Kidney (tissue), 14 donors: ENCODE measurements around the gene STAMBPL1. TPM values are rescaled to one million over a fixed set of nuclear protein-coding genes. Genes with fewer than 3 reads are reported as not detected.

ENCODE experiments used
- DNase-seq, 5 donors: peaks; one replicate each; pipeline ENCODE4 v3.0.0-alpha.2; 2013 to 2020
- FAIRE-seq: peaks from 2 replicates; lab custom pipeline; 2012; peaks lifted over from hg19 to GRCh38; lab: Jason Lieb, UNC
- H3K27ac ChIP-seq, 2 donors: one replicate each; pipeline ENCODE4 v1.7.0; 2013; ENCODE audit warnings: low read depth in 2 of 2, low read length in 2 of 2, inconsistent platforms in 1 of 2
- H3K27me3 ChIP-seq: one replicate; pipeline ENCODE4 v1.7.1; 2013; ENCODE audit warnings: low read length, inconsistent platforms; ENCODE audit not compliant: control insufficient read depth, insufficient read depth
- H3K36me3 ChIP-seq, 3 donors: one replicate each; pipeline versions ENCODE4 v1.7.0 to v1.7.1; 2013; ENCODE audit warnings: low read length in 3 of 3, control low read depth in 1 of 3, inconsistent platforms in 1 of 3; ENCODE audit not compliant: insufficient read depth in 3 of 3, control insufficient read depth in 2 of 3
- H3K4me1 ChIP-seq, 3 donors: one replicate each; pipeline versions ENCODE4 v1.7.0 to v1.7.1; 2013; ENCODE audit warnings: low read length in 3 of 3, inconsistent platforms in 1 of 3, low read depth in 1 of 3; ENCODE audit not compliant: control insufficient read depth in 2 of 3, insufficient read depth in 2 of 3
- H3K4me3 ChIP-seq, 3 donors: one replicate each; pipeline versions ENCODE4 v1.7.0 to v1.8.1; 2013; ENCODE audit warnings: low read length in 3 of 3, control low read depth in 1 of 3, inconsistent platforms in 1 of 3
- H3K9ac ChIP-seq, 3 donors: one replicate each; pipeline versions ENCODE4 v1.7.0 to v1.7.1; 2013; ENCODE audit warnings: low read length in 3 of 3, control low read depth in 1 of 3, inconsistent platforms in 1 of 3
- H3K9me3 ChIP-seq, 3 donors: one replicate each; pipeline versions ENCODE4 v1.7.0 to v1.7.1; 2013; ENCODE audit warnings: low read length in 3 of 3, control low read depth in 1 of 3, inconsistent platforms in 1 of 3; ENCODE audit not compliant: control insufficient read depth in 2 of 3, insufficient read depth in 1 of 3
- intact Hi-C: fragments of 100-400 bp; cut with DNase I; formaldehyde crosslinking; loops from one replicate; pipeline ENCODE4 v1.11.1; 2022
- polyA plus RNA-seq: library from polyadenylated mRNA; stranded (reverse); fragments of 350-450 nt; fragmentation: Illumina TruSeq; extraction: RNeasy Lipid Tissue Mini Kit (QIAGEN cat#74804); gene quantifications from one replicate; pipeline ENCODE4 v1.2.3, GENCODE V29; 2014; ENCODE audit warnings: low read depth, low replicate concordance; ENCODE audit not compliant: insufficient read depth
- total RNA-seq: library from RNA; stranded (reverse); fragmentation: NEBNext Ultra II Directional; extraction: Animal tissue kit (Norgen Biotek cat#: 25700); gene quantifications from one replicate; pipeline ENCODE4 v1.2.1, GENCODE V29; 2021
- TF ChIP-seq, protein P1 (sequence below): IDR thresholded peaks from 3 replicates; pipeline ENCODE4 v1.5.1; 2012; ENCODE audit warnings: mild to moderate bottlenecking, moderate library complexity, borderline replicate concordance; ENCODE audit not compliant: insufficient read depth; ENCODE audit errors: extremely low read depth
- donor health status: control.
- donor health status: control.
- donor health status: control.
- donor health status: control.
- donor health status: control.
- donor health status: DM: yes; HTN: yes; CAD: no.
- donor health status: Normal renal cell carcinoma (clear cell type).

The STAMBPL1 gene
- total and polyA plus RNA-seq, 2 donors from 2014 or later = 3.0 to 6.9 TPM

DNA sequence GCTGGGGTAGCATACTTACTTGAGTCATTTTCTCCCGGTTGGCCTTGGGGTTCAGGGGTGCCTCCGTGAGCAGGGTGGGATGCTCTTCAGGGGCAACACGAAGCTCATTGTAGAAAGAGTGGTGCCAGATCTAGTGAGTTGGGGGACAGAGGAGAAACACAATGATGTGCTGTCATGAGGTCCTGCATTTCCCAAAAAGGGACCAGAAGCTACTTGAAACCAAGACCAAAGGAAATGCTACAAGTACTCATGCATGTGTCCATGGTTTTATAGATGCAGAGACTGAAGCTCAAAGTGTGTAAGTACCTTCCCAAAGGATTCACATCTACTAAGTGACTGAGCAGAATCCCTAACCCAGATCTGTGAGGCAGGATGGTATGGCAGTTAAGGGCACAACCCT is 63.7 kb downstream of the STAMBPL1 start:
- no peak for DNase-seq
- no peak for FAIRE-seq
- no peak overlapping the region for H3K4me3 ChIP-seq
- intact Hi-C loops = no loop called here
- peaks cover 0 to 8% (median 4%) of the 10 kb centered on the region in 3 donors for H3K36me3 ChIP-seq
- no peaks in the 10 kb centered on the region for H3K9me3 ChIP-seq
- H3K4me1 ChIP-seq = no peaks in the 10 kb centered on the region
- TF ChIP-seq, protein P1, sequence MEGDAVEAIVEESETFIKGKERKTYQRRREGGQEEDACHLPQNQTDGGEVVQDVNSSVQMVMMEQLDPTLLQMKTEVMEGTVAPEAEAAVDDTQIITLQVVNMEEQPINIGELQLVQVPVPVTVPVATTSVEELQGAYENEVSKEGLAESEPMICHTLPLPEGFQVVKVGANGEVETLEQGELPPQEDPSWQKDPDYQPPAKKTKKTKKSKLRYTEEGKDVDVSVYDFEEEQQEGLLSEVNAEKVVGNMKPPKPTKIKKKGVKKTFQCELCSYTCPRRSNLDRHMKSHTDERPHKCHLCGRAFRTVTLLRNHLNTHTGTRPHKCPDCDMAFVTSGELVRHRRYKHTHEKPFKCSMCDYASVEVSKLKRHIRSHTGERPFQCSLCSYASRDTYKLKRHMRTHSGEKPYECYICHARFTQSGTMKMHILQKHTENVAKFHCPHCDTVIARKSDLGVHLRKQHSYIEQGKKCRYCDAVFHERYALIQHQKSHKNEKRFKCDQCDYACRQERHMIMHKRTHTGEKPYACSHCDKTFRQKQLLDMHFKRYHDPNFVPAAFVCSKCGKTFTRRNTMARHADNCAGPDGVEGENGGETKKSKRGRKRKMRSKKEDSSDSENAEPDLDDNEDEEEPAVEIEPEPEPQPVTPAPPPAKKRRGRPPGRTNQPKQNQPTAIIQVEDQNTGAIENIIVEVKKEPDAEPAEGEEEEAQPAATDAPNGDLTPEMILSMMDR = no peak
- no peaks in the 10 kb centered on the region for H3K27me3 ChIP-seq
- H3K27ac ChIP-seq = no peak overlapping the region
- no peak overlapping the region for H3K9ac ChIP-seq

DNA sequence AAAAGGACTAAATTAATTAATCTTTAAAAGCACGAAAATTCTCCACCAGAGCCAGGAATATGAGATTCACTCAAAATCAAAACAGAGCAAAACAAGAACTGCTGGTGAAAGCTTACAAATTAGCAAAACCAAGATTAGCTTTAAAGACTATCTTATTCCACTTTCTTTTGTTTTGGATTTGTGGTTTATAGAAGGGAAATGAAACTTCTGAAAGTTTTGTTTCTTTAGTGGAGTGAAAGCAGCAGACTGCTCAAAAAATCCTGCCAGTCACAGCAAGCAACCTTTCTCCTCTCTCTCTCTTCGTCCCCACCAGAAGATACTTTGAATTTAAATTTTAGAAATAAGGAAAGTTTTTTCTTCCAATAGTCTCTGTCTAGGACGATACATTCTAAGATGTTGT is 64.8 kb downstream of the STAMBPL1 start:
- H3K4me1 ChIP-seq = no peaks in the 10 kb centered on the region
- no peak overlapping the region for H3K27ac ChIP-seq
- H3K4me3 ChIP-seq = no peak overlapping the region
- H3K9ac ChIP-seq = no peak overlapping the region
- no peak for DNase-seq
- no peak for FAIRE-seq
- TF ChIP-seq, protein P1 = no peak
- intact Hi-C loops = no loop called here
- no peaks in the 10 kb centered on the region for H3K9me3 ChIP-seq
- H3K27me3 ChIP-seq = no peaks in the 10 kb centered on the region
- H3K36me3 ChIP-seq = peaks cover 0 to 8% (median 4%) of the 10 kb centered on the region in 3 donors

DNA sequence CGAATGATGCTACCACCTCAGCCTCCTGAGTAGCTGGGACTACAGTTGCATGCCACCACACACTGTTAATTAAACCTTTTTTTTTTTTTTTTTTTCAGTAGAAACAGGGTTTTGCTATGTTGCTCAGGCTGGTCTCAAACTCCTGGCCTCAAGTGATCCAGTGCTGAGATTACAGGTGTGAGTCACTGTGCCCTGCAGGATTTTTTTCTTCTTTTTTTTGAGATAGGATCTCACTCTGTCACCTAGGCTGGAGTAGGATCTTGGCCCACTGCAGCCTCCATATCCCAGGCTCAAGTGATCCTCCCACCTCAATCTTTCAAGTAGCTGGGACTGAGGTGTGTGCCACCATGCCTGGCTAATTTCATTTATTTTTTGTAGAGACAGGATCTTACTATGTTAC is 66.2 kb downstream of the STAMBPL1 start:
- no peaks in the 10 kb centered on the region for H3K9me3 ChIP-seq
- no peak overlapping the region for H3K27ac ChIP-seq
- DNase-seq (no peak), FAIRE-seq (no peak)
- TF ChIP-seq, protein P1 = no peak
- peaks cover 0 to 5% (median 4%) of the 10 kb centered on the region in 3 donors for H3K36me3 ChIP-seq
- H3K27me3 ChIP-seq = no peaks in the 10 kb centered on the region
- intact Hi-C loops = no loop called here
- no peak overlapping the region for H3K4me3 ChIP-seq
- H3K9ac ChIP-seq = no peak overlapping the region
- no peaks in the 10 kb centered on the region for H3K4me1 ChIP-seq
